ENCODE measurements around the gene SMAD7.

Gene SMAD7

DNA sequence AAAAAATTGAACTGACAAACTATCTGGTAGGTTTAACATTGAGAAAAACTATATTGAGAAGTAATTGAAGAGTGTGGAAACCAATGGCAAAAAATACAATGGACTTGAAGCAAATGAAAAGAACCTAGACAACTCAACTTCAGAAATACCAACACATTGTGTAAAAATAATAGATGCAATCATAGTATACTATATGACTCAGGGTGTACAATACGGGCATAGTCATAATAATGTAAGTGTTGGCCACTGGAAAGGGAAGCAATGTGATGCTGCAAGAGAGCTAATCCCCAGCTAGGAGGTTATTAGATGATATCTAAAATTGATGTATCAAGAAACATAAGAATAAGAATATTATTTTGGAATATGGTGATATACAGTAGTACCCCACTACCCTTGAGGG lies 45.3 kb downstream of the SMAD7 start:
- H3K4me1 ChIP-seq, result peaks cover 4 to 34% (median 17%) of the 10 kb centered on the region in 10 experiments; a peak in 17 of 20 replicates
- H3K4me3 ChIP-seq, result no peak overlapping the region
- H3K27me3 ChIP-seq, result no peaks in the 10 kb centered on the region
- H3K4me2 ChIP-seq, result no peak overlapping the region
- no peak overlapping the region for H3K27ac ChIP-seq
- no peak for TF ChIP-seq Cebpa-rat (IDR thresholded peaks at IDR 0.05)
- H3K36me3 ChIP-seq, result no peaks in the 10 kb centered on the region
- H3K9ac ChIP-seq, result no peak overlapping the region
- peaks cover 17 to 30% (median 22%) of the 10 kb centered on the region in 11 experiments for H3K9me3 ChIP-seq (replicated peaks in 1 of 11)
- no peaks in the 10 kb centered on the region for H4K20me1 ChIP-seq

DNA sequence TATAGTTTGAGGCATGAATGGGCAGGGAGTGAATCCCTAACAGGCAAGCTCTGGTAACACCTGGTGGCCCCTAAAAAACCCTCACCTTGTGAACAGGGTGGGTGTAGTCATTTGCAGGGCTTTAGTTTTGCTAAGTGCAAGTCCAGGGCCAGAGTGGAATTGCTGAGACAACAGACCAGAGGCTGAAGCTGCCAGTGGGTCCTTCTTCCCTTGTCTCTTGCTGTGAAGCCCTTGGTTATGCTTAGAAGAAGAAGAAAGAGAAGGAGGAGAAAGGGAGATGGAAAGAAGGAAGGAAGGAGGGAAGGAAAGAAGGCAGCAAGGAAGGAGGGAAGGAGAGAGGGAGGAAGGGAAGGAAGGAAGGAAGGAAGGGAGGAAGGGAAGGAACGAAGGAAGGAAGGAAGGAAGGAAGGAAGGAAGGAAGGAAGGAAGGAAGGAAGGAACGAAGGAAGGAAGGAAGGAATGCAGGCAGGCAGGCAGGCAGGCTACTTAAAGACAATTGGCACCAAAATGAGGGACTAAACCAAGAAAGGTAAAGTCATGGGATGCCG lies 45.8 kb downstream of the SMAD7 start:
- no peak overlapping the region for H3K27ac ChIP-seq
- peaks cover 17 to 30% (median 22%) of the 10 kb centered on the region in 11 experiments for H3K9me3 ChIP-seq (replicated peaks in 1 of 11)
- H3K4me3 ChIP-seq, result no peak overlapping the region
- no peak overlapping the region for H3K4me2 ChIP-seq
- no peaks in the 10 kb centered on the region for H4K20me1 ChIP-seq
- H3K9ac ChIP-seq, result no peak overlapping the region
- no peaks in the 10 kb centered on the region for H3K27me3 ChIP-seq
- no peak for TF ChIP-seq Cebpa-rat (IDR thresholded peaks at IDR 0.05)
- peaks cover 3 to 40% (median 16%) of the 10 kb centered on the region in 10 experiments; a peak in 17 of 20 replicates for H3K4me1 ChIP-seq
- no peaks in the 10 kb centered on the region for H3K36me3 ChIP-seq

DNA sequence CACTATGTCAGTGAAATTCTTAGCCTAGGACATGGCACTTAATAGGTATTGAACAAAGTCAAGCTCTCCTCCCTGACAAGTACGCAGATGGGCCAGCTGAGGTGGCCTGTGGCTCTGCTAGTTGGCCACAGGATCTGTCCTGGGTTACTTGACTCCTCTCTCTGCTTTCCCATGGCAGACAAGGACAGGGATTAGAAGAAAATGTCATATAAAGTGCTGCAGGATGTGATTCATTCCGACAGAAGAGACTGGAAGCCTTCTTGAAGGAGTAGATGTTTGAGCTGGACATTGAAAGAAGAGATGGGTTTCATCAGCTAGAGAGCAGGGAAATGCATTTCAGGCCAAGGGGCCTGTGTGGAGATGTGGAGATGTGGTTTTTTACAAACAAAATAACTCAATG lies 46.7 kb downstream of the SMAD7 start:
- Histone ChIP-seq H3K9ac (no peak overlapping the region), H3K4me1 (peaks cover 0 to 45% (median 13%) of the 10 kb centered on the region in 10 experiments; a peak in 13 of 20 replicates), H3K9me3 (replicated peaks in 1 of 11) (peaks cover 17 to 34% (median 26%) of the 10 kb centered on the region in 11 experiments)

DNA sequence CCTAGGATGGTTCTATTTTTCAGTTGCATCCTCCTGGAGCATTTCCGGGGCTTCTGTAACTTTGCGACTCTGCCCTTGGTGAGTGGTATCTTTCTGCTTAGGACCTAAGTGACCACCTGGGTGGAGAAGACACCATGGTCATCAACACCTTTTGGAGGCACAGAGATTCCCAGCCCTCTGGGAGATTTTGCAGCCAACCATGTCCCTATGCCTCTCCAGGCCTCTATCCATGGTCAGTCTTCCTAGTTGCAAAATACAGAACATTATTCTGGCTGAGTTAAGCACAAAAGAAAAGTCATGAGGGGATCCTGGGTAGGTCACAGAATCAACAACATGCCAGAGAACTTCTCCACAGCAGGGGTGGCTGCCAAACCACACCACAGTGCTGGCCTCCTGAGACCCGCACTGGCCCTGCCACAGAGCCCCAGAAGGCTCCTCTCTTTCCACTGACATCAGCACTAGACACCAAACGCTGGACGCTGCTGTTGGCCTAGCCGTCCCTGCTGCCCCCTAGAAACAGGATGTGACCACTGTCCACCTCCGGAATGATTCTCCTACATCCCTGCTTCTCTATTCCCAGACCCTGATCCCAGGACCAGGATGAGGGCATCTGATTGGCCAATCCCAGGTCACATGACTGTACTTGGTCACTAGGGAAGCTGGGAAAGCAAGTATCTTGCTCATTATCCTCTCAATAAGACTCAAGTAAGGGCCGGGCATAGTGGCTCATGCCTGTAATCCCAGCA lies 47.7 kb downstream of the SMAD7 start:
- Histone ChIP-seq H3K27me3 (no peaks in the 10 kb centered on the region), H3K9ac (peak overlapping the region in 1 of 11 experiments; percentile 13; a peak in 1 of 22 replicates), H3K4me3 (no peak overlapping the region), H4K20me1 (no peaks in the 10 kb centered on the region), H3K4me2 (peak overlapping the region in 6 of 11 experiments; percentile 6 to 81 (median 59); a peak in 9 of 22 replicates), H3K27ac (peak overlapping the region in 2 of 11 experiments; percentile 72 to 79; a peak in 3 of 22 replicates), H3K4me1 (peaks cover 0 to 56% (median 13%) of the 10 kb centered on the region in 10 experiments; a peak in 12 of 20 replicates), H3K36me3 (no peaks in the 10 kb centered on the region), H3K9me3 (replicated peaks in 1 of 11) (peaks cover 17 to 35% (median 26%) of the 10 kb centered on the region in 11 experiments)
- TF ChIP-seq Cebpa-rat (IDR thresholded peaks at IDR 0.05), result no peak

More for the DNA sequence above, 46.7 kb downstream of the SMAD7 start:
- Histone ChIP-seq H3K36me3 (no peaks in the 10 kb centered on the region), H3K27me3 (no peaks in the 10 kb centered on the region), H3K4me2 (peak overlapping the region in 2 of 11 experiments; percentile 79 to 81; a peak in 1 of 22 replicates), H3K27ac (no peak overlapping the region), H4K20me1 (no peaks in the 10 kb centered on the region), H3K4me3 (no peak overlapping the region)
- no peak for TF ChIP-seq Cebpa-rat (IDR thresholded peaks at IDR 0.05)

GRCh38 chr18:48902023-48902855 lies 48.5 kb downstream of the SMAD7 start:
- no peak for TF ChIP-seq Cebpa-rat (IDR thresholded peaks at IDR 0.05)
- Histone ChIP-seq H3K27me3 (no peaks in the 10 kb centered on the region), H3K9ac (peak overlapping the region in 3 of 11 experiments; percentile 23 to 73 (median 63); a peak in 5 of 22 replicates), H3K9me3 (replicated peaks in 1 of 11) (peaks cover 17 to 35% (median 26%) of the 10 kb centered on the region in 11 experiments), H4K20me1 (no peaks in the 10 kb centered on the region), H3K4me3 (no peak overlapping the region), H3K4me1 (peaks cover 5 to 64% (median 19%) of the 10 kb centered on the region in 10 experiments), H3K4me2 (peak overlapping the region in 6 of 11 experiments; percentile 25 to 81 (median 59); a peak in 10 of 22 replicates), H3K36me3 (no peaks in the 10 kb centered on the region), H3K27ac (peak overlapping the region in 4 of 11 experiments; percentile 35 to 79 (median 64); a peak in 8 of 22 replicates)

- no peak for TF ChIP-seq Cebpa-rat (IDR thresholded peaks at IDR 0.05)
- H3K4me2 ChIP-seq, result peak overlapping the region in 5 of 11 experiments; percentile 29 to 81 (median 71); a peak in 9 of 22 replicates
- H3K9me3 ChIP-seq (replicated peaks in 1 of 11), result peaks cover 17 to 35% (median 26%) of the 10 kb centered on the region in 11 experiments
- peaks cover 14 to 72% (median 27%) of the 10 kb centered on the region in 10 experiments for H3K4me1 ChIP-seq
- H4K20me1 ChIP-seq, result no peaks in the 10 kb centered on the region
- no peaks in the 10 kb centered on the region for H3K27me3 ChIP-seq
- H3K4me3 ChIP-seq, result no peak overlapping the region
- peak overlapping the region in 3 of 11 experiments; percentile 23 to 73 (median 63); a peak in 5 of 22 replicates for H3K9ac ChIP-seq
- H3K36me3 ChIP-seq, result no peaks in the 10 kb centered on the region
- H3K27ac ChIP-seq, result peak overlapping the region in 4 of 11 experiments; percentile 35 to 79 (median 64); a peak in 8 of 22 replicates
These were observed 49.4 kb downstream of the SMAD7 start for GRCh38 chr18:48901145-48902022.

GRCh38 chr18:48900469-48900868 lies 50.3 kb downstream of the SMAD7 start:
- peaks cover 15 to 33% (median 21%) of the 10 kb centered on the region in 11 experiments for H3K9me3 ChIP-seq (replicated peaks in 1 of 11)
- no peak overlapping the region for H3K27ac ChIP-seq
- H3K4me2 ChIP-seq, result no peak overlapping the region
- no peaks in the 10 kb centered on the region for H4K20me1 ChIP-seq
- H3K4me3 ChIP-seq, result no peak overlapping the region
- H3K9ac ChIP-seq, result no peak overlapping the region
- peaks cover 23 to 81% (median 37%) of the 10 kb centered on the region in 10 experiments for H3K4me1 ChIP-seq
- H3K36me3 ChIP-seq, result no peaks in the 10 kb centered on the region
- TF ChIP-seq Cebpa-rat (IDR thresholded peaks at IDR 0.05), result no peak
- no peaks in the 10 kb centered on the region for H3K27me3 ChIP-seq

Data from BLaER1 treated with 17β-estradiol and CSF1 and Interleukin-3, amounts not matched to agents 10 nM and 100 nM (cell line).